Cortex of kidney (tissue), 1 donor: ENCODE measurements around the gene AXIN1.
"Not testable (repeated sequence)": the region's sequence is repeated elsewhere in the genome, so short reads cannot be mapped to it uniquely, and the experiment has no call there.

Experiments
- DNase-seq: peaks from one replicate; lab custom pipeline; 2025; lab: John Stamatoyannopoulos, UW

The AXIN1 gene

DNA sequence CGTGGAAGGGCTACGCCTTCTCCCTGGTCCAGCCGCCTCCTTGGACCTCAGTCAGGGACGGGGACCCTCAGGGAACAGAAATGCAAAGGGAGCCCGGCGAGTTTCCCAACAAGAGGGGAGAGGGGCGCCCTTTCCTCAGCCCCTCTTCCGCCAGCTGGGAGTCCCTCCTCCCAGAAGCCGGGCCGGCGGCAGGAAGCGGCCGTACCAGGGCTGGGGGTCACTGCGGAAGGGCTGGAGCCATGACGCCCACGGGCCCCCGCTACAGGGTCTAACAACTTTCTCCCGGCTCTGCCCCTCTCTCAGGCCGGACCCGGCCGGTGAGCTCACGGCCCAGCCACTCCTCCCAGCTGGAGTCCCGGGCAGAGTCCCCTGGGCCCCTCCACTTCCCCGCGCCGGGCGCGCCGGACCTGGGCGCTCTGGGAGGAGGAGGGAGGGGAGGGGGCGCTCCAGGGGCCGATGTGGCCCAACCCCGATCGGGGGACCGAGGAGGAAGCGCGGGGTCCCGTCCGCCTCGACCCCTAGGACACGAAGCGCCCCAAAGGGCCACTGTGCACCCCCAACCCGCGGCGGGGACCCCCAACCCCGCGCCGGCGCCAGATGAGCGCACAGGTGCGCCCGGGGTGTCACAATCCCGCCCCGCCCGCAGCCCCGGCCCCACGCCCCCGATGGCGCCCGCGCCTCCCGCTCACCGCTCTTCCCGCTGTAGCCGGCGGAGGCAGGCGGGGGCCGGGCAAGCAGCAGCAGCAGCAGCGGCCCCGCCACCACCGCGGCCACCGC lies 28.7 kb upstream of the AXIN1 start:
- DNase-seq, result no peak

DNA sequence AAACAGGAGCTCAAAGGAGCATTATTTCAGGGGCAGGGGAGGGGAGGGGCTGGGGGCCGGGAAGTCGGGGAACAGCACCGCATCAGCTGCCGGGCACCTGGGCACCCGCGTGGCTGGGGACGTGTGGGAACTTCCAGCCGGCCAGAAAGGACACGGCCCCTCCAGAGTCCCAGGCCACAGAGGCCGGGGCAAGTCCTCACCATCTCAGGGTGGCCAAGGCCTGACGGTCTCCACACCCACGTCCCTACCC lies 28.2 kb upstream of the AXIN1 start:
- DNase-seq, result no peak

DNA sequence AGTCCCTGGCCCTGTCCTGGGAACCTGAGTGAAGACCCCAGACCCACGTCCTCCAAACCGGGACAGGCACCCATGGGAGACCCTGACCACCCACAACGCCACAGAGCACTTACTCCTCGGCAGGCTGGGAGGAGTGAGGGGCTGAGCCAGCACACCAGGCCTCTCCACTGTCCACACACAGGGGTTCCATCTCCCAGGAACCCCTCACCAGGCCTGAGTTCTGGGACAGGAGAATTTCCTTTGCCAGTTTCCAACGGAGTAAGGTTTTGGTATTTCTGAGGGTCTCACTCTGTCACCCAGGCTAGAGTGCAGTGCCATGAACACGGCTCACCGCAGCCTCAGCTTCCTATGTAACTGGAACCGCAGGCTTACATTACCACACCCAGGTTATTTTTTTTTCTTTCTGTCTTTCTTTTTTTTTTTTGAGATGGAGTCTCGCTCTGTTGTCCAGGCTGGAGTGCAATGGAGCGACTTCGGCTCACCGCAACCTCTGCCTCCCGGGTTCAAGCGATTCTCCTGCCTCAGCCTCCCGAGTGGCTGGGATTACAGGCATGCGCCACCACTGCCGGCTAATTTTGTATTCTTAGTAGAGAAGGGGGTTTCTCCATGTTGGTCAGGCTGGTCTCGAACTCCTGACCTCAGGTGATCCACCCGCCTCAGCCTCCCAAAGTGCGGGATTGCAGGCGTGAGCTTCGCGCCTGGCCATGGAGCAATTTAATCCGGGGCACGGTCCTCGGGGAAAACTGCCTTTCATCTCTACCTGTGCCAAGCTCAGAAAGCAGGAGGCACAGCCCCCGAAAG lies 27.6 kb upstream of the AXIN1 start:
- DNase-seq, result no peak

DNA sequence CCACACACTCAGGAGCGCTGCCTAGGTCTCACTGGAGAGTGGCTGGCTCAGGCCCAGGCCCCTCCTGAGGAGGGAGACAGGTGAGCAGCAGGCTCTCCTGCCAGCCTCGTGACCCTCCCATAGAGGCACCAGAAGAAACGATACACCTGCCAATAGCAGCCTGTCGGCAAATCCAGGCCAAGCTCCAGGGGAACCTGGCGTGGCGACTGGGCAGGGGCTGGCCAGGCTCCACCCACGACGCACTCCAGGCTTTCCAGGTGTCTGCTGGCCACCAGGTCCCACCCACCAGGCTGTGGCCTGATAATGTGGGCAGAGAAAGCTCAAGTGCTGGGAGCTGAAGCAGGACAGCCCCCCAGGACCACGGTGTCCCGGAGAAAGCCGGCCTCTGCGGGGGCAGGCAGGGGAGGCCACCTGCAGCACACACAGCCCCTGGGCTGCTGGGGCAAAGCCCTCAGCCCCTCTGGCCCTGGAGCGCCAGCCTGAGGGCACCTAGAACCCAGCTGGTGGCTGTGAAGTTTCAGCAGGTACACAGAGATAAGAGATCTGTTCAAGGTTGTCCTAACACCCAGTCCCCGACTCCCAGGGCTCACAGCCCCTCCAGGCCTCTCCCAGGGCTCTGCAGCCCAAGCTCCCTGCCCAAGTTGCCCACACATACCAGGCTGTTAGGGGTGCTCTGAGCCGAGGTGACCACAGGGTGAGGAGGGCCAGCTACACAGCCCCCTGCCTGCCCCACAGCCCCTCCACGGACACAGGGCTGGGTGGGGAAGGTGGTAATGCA lies 26.8 kb upstream of the AXIN1 start:
- DNase-seq, result no peak

DNA sequence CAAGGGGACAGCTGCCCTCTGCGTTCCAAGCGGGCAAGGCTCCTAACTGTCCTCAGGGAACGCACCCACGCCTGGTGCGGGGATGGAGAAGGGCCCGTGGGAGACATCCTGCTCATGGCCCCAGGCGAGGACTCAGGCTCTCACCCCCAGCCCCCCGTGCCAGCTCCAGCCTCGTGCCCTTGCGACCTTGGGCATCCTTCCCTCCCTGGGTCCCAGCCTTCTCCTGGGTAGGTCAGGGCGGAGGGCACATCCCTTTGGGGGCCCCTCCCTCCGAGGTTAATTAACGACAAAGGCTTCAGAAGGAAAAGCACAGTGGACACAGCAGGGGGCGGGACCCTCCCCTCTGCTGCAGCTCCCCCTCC lies 26.3 kb upstream of the AXIN1 start:
- DNase-seq, result no peak

DNA sequence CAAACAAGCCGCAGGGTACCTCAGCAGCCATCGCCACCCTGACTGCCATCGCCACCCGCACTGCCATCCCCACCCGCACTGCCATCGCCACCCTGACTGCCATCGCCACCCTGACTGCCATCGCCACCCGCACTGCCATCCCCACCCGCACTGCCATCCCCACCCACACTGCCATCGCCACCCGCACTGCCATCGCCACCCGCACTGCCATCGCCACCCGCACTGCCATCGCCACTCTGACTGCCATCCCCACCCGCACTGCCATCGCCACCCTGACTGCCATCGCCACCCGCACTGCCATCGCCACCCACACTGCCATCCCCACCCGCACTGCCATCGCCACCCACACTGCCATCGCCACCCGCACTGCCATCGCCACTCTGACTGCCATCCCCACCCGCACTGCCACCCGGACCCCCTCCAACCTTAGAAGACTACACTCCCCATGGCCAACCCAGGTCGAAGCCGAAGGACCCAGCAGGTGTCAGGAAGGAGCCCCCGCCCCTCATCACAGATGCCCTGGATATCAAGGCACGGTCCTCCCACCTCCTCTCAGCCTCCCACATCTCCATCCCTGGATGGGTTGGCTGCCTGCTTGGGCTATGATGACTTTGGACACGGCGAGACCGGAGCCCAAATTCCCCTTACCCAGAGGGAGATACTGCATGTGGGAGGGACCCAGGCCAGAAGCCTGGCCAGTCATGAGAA lies 25.7 kb upstream of the AXIN1 start:
- DNase-seq, result not testable (repeated sequence)

DNA sequence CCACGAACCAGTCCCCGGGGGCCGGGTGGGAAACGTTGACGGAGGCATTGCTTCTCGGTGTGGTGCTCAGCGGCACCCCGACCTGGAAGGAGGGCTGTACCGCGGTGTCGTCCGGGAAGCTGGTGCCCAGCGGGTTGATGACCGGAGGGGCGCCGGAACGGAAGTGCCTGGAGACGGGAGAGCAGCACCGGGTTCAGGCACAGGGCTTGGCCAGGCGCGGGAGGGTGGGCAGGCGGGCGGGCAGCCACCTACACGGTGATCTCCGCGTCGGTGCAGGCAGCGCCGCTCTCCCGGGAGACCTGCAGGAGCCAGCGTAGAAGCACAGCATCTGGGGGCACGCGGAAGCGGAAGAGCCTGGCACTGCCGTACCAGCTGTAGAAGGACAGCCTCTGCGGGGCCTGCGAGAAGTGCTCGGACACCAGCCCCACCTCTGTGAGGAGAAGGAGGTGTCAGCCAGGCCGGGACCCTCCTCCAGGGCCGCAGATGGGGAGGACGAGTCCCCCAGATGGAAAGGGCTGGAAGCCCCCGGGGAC lies 25.0 kb upstream of the AXIN1 start:
- DNase-seq, result no peak

DNA sequence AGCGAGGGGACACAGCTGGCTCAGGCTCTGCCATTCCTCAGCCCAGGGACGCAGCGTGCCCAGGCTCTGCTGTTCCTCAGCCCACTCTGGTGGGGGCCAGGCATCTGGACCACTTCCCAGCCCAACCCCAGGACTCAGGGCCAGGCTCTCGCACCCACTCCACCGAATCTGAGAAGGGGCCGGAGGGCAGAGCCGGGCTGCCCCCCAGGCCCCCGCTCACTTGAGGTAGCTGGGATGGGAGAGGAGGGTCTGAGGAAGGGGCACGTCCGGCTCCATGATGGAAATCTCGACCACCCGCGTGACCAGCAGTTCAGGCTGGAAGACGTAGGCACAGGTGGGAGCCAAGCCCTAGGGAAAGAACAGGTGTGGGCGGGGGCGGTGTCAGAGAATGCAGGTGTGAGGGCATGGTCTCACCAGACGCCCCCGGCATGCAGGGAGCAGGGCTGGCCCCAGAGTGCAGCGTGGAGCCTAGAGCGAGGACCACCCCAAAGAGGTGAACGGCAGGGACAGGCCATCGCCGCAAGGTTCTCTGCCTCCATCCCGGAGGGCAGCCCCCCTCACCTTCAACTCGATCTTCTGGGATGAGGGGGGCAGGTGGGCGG lies 24.4 kb upstream of the AXIN1 start:
- no peak for DNase-seq

DNA sequence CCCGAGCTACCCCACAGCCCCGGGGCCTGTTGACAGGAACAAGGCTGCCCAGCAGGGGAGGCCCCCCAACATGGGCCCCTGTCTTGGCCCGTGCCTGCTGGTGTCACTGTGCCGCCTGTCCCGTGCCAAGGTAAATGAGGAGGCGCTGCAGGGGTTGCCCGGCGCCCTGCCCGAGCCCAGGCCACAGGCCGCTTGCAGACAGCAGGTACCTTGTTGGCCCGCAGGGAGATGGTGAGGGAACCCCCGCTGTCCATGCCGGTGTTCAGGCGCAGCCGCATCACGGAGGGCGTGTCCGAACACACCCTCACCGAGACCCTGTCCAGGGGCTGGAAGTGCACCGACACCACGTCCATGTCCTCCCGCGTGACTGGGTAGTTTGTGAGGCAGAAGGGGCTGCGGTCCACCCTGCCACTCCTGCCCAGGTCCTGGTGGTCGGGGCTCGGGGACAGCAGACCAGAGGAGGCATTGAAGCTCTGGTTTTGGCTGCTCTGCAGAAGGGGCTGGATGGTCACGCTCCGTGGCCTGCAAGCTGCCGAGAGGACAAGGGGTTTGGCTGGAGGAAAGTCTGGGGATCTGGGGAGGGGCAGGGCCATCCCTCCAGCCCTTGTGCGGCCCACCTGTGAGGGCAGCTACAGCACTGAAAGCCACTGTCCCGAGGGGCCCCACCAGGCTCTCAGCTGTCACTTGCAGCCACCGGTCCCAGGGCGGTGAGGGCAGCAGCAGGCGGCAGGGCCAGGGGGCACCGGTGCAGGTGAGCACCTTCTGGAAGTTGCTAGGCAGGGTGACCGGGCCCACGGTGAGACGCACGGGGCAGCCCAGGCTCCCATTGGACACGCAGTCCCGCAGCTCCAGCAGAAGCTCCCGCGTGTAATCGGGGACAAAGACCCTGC lies 23.6 kb upstream of the AXIN1 start:
- no peak for DNase-seq

DNA sequence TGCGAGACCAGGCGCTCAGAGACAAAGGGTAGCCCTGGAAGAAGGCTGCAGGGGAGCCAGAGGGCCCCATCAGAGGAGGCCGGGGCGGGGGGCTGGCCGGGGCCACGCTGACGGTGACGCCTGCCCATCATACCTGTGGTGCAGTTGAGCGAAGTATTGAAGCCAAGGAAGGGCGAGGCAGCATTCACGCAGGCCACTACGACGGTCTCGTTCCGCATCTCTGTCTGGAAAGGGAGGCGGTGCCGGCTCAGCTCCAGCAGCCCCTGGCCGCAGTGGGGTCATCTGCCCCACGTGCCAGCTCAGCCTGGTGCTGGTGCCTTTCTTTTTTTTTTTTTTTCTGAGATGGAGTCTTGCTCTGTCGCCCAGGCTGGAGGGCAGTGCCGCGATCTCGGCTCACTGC lies 22.7 kb upstream of the AXIN1 start:
- no peak for DNase-seq

DNA sequence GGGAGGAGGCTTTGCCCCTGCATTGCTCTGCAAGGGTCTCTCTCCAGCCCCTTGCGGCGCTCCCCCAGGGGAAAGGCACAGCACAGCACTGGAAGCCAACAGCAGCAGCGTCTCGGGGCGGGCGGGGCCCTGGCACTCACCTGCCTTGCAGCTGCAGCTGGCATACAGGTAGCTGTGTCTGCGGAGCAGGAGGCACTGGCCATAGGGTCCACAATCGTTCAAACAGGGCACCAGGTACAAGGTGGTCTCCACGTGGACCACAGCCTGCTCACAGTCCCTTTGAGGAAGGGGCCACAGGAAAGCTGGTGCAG lies 22.0 kb upstream of the AXIN1 start:
- DNase-seq, result no peak

DNA sequence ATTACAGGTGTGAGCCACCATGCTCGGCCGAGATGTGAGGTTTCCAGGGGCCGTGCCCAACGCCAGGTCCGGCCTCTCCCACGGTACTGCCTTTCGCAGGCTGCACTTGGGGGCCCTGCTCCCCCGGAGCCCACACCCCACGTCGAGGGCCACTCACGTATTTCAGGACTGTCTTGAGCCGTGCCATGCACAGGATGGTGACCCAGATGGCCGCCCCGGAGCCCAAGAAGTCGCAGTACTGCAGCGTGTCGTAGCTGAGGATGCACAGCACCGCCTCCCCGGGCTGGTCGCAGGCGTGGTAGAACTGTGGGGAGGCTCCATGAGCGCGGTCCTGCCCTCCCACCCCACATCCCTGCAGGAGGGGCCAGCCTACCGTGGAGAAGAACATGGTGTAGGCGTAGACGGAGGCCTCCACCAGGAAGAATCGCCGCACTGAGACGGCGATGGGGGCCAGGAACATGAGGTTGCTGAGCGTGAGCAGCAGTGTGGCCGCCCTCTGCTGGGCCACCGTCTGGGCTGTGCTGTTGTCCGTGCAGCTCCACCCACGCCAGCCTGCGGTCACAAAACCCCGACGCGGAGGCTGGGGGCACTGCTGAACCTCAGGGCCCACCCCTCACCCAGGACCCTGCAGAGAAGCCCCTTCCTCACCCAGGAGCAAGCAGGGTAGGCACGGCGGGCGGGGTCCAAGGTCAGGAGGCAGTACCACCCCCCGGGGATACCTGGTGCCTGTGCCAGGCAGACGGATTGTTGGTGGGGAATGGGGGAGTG lies 21.5 kb upstream of the AXIN1 start:
- DNase-seq, result no peak

DNA sequence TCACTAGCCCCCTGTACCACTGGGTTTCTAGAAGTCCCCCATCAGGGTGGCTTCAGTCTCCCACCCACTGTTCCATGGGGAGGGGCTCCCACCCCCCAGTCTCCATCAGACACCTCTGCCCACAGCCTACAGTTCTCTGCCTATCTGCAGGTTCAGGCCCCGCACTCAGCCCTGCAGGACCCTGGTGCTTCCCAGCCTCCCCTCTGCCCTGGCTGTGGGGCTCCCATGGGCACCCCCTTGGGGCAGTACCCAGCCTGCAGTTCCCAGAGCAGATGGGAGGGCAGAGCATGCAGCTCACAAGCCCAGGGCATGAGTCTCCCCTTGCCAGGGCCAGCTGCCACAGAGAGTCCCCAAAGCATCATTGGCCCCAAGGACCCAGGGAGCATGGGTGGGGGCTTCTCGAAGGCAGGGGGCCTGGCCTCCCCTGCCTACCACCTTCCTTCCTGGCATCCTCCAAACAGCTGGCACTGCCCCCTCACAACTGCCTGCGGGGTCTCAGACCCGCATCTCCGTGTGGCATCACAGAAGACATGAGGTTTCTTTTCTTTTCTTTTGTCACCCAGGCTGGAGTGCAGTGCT lies 20.6 kb upstream of the AXIN1 start:
- no peak for DNase-seq

DNA sequence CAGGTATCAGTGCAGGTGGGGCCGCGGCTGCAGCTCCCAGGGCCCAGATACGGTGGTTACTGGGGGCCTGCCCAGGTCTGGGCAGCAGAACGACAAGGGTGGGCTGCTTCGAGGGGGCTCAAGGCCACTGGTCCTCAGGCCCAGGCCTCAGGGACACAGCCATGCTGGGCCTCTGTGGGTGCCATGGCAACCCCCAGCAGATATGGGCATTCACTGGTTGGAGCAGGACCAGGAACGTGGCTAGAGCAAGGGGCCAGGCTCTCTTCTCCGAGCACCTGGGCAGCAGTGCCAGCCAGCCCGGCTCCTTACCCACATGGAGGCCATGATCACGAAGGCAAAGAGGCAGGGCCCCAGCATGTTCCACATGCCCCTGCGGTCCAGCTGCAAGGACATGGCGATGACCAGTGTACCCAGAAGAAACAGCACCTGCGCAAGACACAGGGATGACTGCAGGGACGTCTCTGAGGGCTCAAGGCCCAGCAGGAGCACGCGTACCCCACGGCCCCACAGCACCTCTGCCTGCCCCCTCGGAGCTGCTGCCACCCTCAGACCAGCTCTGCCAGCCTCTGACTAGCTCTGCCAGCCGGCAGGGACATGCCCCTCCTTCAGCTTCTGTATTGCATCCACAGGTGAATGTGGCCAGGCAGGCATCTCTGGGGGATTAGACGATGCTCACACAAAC lies 19.9 kb upstream of the AXIN1 start:
- no peak for DNase-seq

DNA sequence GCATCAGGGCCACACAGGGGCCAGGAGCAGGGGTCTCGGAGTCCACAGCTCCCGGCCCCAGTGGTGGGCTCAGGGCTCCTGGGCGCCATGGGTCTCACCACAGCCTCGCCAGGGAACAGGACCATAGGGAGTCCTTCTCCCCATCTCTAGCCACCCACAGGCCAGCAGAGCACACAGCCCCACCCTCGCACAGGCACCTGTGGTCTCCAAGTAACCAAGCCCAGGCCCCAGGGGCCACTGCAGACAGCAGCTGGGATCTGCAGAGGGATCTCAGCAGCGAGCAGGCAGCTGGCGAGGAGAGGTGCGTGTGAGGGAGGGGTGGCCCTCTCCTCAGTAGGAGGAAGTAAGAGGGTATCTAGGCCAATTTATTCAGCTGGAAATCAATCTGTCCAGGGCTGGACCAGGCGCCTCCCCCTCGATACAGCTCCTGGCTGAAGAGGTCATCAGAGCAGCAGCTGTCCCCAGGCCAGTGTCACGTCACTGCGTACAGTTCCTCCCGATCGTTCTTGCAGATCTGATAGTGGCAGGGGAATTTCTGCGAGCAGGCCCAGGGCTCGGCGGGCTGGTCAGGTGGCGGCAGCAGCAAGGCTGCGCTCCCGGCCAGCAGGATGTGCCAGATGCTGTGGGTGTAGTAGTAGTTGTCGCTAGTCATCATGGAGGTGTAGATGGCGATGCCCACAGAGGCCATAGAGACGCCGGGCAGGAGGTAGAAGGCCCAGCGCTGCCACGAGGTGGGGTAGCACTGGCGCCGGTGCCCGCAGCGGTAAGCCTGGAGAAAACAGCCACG lies 19.2 kb upstream of the AXIN1 start:
- no peak for DNase-seq

DNA sequence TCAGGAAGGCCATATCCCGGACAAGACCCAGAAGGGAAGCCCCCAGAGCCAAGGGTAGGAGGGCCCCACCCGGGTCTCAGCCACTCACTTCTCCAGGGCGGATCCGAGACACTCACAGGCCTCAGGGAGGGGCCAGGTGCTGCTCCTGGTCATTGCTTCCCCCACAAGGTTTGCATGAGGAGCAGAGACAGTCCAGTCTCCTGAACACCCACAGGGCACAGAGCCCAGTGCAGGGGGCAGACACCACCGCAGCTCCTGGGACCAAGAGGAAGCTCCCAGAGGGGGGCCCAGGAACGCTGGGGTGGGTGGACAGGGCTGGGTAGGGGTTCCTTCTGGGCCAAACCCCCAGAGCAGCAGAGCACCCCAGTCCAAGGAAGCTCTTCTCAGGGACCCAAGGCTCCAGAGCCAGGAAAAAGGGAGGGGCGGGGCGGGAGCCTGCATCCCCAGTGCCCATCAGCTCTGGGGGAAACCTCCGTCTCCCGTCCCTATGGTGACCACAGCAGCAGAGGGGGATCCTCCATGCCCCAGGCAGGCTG lies 18.5 kb upstream of the AXIN1 start:
- no peak for DNase-seq

DNA sequence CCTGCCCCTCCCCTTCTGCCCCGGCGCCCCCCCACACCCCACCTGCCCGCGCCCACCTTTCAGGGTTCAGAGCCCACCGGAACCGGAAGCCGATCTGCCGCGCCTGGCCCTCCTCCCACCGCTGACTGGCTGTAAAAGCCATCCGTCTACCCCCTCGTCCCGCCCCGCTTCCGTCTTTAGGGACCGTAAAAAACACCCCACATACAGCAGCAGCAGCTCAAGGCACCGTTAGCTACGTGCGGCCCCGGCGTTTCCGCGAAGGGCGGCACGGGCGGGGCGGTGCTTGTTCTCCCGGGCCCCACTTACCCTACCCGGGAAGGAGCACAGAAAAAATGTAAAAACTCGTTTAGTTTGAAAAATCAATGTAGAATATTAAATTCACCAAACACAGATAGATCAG lies 17.9 kb upstream of the AXIN1 start, which contains the start of gene MRPL28:
Gene MRPL28 (minus strand): TSS at position 96 of the 400 bp plus-strand sequence. CDS start 320 bp downstream, outside the sequence.
- no peak for DNase-seq

DNA sequence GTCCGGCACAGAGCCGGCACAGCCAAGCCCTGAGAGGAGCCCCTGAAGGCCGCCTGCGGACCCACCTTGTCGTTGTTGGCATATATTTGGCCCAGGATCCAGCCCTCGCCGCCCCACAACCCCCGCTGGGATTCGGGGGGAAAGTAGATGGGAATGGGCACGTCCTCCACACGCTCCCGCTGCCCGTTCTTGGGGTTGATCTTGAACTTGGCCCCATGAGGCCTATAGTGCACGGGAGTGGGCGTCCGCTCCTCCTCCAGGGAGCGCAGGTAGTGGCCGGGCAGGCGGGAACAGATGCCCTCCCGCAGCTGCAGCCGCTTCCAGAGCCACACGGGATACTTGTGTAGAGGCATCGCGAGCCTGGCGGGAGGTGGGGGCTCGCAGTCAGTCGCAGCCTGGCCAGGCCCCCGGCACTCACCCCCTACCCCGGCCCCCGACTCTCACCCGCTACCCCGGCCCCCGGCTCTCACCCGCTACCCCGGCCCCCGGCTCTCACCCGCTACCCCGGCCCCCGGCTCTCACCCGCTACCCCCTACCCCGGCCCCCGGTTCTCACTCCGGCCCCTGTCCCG lies 17.4 kb upstream of the AXIN1 start:
- no peak for DNase-seq
